Thyroid gland (tissue), 4 donors: ENCODE measurements around the gene SLC22A3.

Source experiments
- CTCF ChIP-seq, 6 experiments: fragments of 200-600 bp in 3 of 6; fragments of 450-650 bp in 3 of 6; sonication (generic) in 3 of 6; IDR thresholded peaks; one replicate each; pipeline ENCODE4 v1.5.1; 2016 to 2019; ENCODE audit warnings: antibody characterized with exemption in 6 of 6, mild to moderate bottlenecking in 2 of 6, inconsistent platforms in 1 of 6, moderate library complexity in 1 of 6
- POLR2A ChIP-seq, 2 donors: fragments of 450-650 bp; IDR thresholded peaks; one replicate each; pipeline ENCODE4 v1.6.1; 2017; ENCODE audit warnings: antibody characterized with exemption in 2 of 2, mild to moderate bottlenecking in 2 of 2, moderate library complexity in 1 of 2

- TF ChIP-seq CTCF (IDR thresholded peaks at IDR 0.05) (no peak), POLR2A (IDR thresholded peaks at IDR 0.05) (no peak)
Observed at GRCh38 chr6:160421854-160422253, 73.7 kb downstream of the SLC22A3 start.
